Iris pigment epithelial cell (primary cell): ENCODE measurements around the gene KIF6.
A peak's percentile ranks its signal among the peaks of the same experiment; 100 is the strongest.

Experiments
- DNase-seq: peaks from one replicate; pipeline ENCODE4 v3.0.0-alpha.2; 2011; ENCODE audit warnings: low read depth

KIF6 gene

GRCh38 chr6:39381550-39382140 lies 343.6 kb downstream of the KIF6 start:
- DNase-seq: no peak

- DNase-seq: no peak
These were observed 344.2 kb downstream of the KIF6 start for GRCh38 chr6:39380837-39381549.

- DNase-seq: no peak
These were observed 346.2 kb downstream of the KIF6 start for GRCh38 chr6:39378960-39379425.

DNA sequence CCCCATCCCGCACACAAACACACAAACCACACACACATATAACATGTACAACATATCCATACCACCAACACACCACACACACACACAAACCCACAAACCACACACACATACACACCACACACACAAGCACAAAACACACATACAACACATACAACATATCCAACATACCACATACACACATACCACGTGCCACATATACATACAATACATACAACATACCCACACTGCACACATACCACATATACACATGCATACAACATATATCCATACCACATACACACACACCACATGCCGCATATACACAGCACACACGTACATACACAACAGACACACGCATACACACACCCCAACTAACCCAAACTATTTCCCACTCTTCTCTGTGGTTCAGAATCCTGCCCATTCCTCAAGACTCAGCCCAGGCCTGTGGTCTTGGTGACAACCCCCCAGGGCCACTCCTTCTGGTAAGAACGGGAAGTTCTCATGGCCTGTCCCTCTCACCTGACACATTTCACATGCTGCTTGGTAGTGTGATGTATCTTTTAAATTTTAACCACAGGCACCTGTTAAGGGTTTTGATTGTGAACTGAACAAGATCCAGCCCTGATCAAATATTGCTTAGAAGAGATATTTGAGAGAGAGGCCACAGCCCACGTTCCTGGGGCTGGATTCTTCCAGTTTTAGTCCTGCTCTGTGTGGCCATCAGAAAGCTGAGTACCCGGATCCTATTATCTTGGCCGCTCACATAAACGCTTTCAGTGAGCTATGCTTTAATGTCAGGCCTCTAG lies 346.8 kb downstream of the KIF6 start:
- no peak for DNase-seq

DNA sequence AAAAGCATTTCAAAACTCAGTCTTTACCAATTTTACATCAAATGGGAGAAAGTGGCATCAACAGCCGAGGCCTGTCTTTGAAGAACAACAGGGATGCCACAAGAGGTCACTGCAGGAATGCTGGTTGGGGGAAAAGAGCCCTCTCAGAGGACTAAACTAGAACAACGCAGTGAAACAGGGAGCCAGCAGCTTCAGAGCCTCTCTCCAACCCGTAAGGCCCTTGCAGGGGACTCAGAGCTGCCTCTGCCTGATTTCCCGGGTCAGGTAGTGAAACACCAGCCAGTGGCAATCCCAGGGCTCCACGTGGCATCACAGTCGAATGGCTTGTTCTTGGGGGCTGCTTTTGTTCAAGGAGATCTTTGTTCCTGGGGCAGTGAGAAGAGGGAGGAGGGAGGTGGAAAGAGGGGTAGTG lies 347.7 kb downstream of the KIF6 start:
- peak; percentile 63 for DNase-seq

DNA sequence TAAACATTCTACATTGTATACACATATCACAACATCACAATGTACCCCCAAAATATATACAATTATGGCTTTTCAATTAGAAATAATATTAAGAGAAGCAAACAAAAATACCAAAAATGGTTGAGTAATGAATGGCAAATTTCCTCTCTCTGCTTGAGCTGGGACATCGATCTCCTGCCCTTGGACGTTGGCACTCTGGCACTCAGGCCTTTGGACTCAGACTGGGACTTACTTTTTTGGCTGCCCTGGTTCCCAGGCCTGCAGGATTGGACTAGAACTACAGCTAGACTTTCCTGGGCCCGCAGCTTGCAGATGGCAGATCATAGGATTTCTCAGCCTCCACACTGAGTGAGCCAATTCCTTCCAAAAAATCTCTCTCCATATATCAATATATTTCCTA lies 349.8 kb downstream of the KIF6 start:
- no peak for DNase-seq

DNA sequence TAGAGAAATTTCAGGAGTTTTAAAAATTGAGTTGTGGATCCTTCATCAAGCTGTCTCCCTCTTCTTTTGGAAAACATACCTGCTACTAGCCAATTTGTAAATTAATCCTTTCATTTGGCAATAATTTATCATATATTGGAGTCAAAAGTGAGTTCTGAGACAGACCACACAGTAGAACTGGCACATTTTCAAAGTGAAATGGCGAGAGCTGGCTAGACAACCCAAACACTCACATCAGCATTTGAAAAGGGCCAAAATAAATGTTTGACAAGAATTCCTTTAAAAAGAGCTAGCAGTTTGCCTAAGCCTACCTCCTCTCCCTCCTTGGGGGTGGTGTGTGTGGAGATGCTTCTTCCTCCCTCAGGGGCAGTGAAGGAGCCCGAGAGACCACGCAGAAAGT lies 354.8 kb downstream of the KIF6 start:
- no peak for DNase-seq

DNA sequence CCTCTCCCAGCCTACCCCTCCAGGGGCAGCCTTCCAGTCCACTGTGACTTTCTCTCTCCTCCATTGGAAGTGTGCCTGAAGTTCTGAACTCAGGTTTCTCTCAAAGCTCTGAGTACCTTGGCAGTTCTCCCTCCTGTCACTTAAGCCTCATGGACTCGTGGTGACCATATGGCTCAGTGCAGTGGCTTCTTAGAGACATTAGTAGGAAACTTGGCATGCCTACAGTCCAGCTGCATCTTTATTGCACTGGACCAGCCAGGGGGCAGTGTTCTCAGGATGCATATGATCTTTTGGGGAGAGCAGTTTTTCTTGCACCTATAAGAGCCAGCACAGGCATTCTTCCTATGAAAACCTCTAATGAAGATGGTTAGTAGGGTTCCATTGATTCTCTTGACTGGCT lies 355.2 kb downstream of the KIF6 start:
- DNase-seq: peak; percentile 14

GRCh38 chr6:39367700-39368099 lies 357.5 kb downstream of the KIF6 start:
- no peak for DNase-seq

DNA sequence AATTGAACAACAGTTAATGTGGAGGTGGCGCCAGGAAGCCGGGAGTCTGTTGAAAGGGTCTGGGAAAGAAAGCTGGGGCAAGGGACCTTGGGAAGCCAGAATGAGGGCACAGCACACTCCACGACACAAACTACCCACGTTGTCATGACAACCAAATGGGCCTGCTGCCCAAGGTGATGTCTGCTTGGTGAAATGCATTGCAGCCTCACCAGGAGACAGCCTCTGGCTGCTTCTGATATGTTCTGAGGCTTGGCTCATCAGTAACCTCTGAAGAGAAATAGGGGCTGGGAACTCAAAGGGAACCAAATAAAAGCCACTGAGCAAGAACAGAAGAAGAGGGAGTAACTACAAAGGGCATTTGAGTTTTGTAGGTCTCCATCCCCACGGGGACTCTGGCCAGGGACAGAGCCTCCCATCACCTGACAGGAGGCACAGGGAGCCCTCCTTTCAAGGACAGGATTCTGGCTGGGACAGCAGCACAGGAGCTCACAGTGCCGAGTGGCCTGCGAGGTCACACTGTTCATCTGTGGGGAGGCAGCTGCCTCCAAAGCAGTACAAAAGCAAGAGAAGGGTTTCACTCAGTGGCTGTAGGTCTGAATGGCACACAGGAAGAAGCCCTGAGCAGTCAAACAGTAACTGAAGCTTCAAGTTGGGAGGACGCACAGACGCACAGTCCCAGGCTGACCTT lies 358.1 kb downstream of the KIF6 start:
- DNase-seq: no peak

DNA sequence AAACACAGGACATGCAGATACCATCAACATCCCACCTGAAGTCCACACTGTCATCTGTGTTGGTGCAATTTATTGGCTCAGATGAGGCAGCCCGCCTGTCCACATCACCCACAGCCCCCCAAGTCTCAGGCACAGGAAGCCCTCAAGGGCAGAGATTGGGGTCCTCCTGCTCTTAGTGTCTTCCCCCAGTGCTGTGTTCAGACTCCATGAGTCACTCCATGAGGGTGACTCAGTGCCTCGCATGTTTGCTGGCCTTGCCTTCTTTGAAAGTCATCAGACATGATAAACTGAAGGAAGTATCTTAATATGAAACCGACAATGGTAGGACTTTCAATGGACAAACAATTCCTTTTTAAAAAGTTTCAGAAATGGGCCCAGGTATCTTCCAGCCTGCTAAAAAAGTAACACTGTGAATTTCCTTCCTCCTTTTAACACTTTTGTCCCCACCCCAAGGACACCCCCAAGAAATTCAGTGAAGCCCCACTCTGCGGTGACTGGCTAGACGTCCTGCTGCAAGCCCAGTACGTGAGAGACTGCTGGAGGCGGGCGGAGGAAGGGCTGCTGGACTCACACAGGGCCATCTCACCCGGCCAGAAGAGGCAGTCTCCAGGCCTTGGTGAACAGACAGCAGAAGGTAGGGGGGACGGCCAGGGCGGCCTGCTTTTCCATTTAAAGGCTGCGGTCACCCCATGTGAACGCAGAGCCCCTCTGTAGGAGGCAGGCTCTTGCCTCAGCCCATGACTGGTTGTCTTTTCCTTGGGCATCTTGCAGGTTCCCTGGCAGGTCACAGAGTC lies 359.7 kb downstream of the KIF6 start:
- peak; percentile 59 for DNase-seq

- DNase-seq: no peak
These were observed 361.9 kb downstream of the KIF6 start for GRCh38 chr6:39363280-39363679.

DNA sequence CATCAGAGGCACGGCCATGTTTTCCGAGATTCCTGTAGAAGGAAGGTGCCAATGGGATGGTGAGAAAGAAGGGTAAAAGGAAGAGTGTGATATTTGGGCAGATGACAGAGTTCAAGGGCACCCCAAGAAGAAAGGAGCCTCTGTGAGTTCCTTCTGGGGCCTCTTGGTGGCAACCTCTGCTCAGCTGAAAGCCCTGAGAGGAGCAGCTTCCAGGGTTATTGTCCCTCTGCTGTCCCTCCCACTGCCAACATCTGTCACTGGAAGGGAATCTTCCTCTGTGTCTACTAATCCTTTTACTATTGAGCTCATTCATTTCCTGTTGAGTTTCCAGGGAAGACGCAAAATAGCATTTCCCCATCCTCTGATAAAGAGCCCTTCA lies 362.7 kb downstream of the KIF6 start:
- no peak for DNase-seq

DNA sequence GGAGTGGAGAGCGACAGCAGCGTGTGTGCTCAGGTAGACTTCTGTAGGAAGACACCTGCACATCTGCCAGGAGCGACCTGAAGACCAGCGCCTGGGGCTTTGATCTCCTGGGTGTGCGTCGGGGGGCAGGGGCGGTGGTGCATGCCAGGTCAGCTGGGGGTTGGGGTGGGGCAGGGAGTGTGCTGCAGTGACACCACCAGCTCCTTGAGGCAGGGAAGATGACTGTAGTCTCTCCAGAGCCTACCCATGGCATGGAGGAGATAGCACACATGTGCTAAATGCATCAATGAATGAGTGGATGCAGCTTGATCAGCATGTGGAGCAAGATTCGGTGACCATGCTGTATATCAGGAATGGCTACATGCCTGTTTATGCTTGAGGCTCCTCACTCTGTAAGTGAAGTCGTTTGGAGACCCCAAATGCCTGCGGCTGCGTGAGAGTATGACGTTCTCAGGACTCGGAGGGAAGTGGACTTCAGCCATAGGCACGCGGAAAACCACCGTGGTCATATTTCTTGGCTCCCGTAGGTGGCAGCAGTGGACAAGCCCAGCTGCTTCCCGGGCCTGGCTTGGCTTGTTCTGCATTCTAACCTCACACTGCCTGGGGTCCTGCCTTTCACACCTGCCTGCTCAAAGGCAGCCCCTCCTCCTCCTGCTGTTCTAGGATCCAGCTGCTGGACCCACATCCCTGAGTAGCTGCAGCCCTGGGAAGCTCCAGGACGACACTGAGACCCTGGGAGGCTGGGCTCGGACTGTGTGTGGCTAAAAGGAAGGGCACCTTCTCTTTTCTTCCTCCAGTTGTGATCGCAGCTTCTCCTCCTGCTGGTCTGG lies 363.3 kb downstream of the KIF6 start:
- DNase-seq: peak; percentile 65

- no peak for DNase-seq
These were observed 364.8 kb downstream of the KIF6 start for GRCh38 chr6:39360378-39360777.

GRCh38 chr6:39357998-39358686 lies 367.1 kb downstream of the KIF6 start:
- peak; percentile 77 for DNase-seq

DNA sequence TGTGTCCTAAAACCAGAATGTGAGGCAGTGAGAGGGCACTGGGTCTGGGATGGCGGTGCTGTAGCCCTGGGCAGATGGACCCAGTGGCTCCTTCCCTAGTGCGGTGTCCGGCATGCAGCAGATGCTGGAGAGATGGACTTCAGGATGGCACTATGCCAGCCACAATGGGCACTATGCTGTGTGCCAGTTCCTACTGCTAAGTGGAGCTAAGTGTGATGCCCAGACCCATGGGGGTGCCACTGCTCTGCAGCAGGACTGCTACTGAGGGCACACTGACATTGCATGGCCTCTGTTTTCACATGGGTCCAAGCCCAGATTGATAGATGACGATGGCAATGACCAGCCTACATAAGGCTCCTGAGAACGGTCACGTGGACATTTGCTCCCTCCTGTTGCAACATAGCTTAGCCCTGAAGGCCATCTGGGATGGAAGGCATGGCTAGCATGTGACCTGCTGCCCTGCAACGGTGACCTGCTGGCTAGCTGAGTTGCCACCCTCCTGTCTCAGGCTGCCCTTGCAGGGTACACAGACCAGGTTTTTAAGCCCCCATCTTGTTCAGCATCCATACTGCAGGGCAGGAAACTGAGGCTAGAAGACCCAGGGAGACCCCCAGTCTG lies 371.4 kb downstream of the KIF6 start:
- DNase-seq: no peak

- DNase-seq: no peak
These were observed 374.3 kb downstream of the KIF6 start for GRCh38 chr6:39350723-39351505.

- no peak for DNase-seq
These were observed 376.5 kb downstream of the KIF6 start for GRCh38 chr6:39348740-39349139.
